Ishikawa (cell line): ENCODE measurements around the gene MON1A.

Experiments used
- CEBPB ChIP-seq: IDR thresholded peaks from 2 replicates; pipeline ENCODE4 v1.6.1; 2012
- EGR1 ChIP-seq: IDR thresholded peaks from 2 replicates; pipeline ENCODE4 v1.6.1; 2012
- MAX ChIP-seq: IDR thresholded peaks from 2 replicates; pipeline ENCODE4 v1.6.1; 2012
- NFIC ChIP-seq: IDR thresholded peaks from 2 replicates; pipeline ENCODE4 v1.6.1; 2012
- RAD21 ChIP-seq: IDR thresholded peaks from 2 replicates; pipeline ENCODE4 v1.6.1; 2012; ENCODE audit warnings: low read depth
- REST ChIP-seq: IDR thresholded peaks from 2 replicates; pipeline ENCODE4 v1.6.1; 2012; ENCODE audit warnings: low read depth, mild to moderate bottlenecking
- TAF1 ChIP-seq: IDR thresholded peaks from 2 replicates; pipeline ENCODE4 v1.6.1; 2012; ENCODE audit warnings: low read depth, mild to moderate bottlenecking
- ZBTB7A ChIP-seq: IDR thresholded peaks from 2 replicates; pipeline ENCODE4 v1.6.1; 2012; ENCODE audit warnings: low read depth

GRCh38 chr3:49968346-49968745 is 38.7 kb upstream of the MON1A start:
- no peak for TF ChIP-seq REST
- TF ChIP-seq EGR1: no peak
- TF ChIP-seq CEBPB: no peak
- no peak for TF ChIP-seq ZBTB7A
- TF ChIP-seq RAD21: no peak
- no peak for TF ChIP-seq NFIC
- no peak for TF ChIP-seq MAX
- TF ChIP-seq TAF1: no peak
